Osteoblast (primary cell): ENCODE measurements around the gene KLK7. TPM values are rescaled to one million over a fixed set of nuclear protein-coding genes. Genes with fewer than 3 reads are reported as not detected.

ENCODE experiments used
- DNase-seq: peaks from one replicate; pipeline ENCODE4 v3.0.0; 2011; ENCODE audit warnings: low spot score, mixed read lengths; ENCODE audit not compliant: insufficient read length; ENCODE audit errors: missing footprints
- H2AFZ ChIP-seq: 2 replicates; pipeline ENCODE4 v1.6.0; 2011; ENCODE audit warnings: mild to moderate bottlenecking, low read length
- H3K27ac ChIP-seq: 2 replicates; pipeline ENCODE4 v1.5.1; 2011; ENCODE audit warnings: mild to moderate bottlenecking, low read depth, low read length, moderate library complexity
- H3K27me3 ChIP-seq: 2 replicates; pipeline ENCODE4 v1.6.0; 2012; ENCODE audit warnings: mild to moderate bottlenecking, control low read depth, inconsistent platforms, low read length, moderate library complexity; ENCODE audit not compliant: insufficient read depth
- H3K36me3 ChIP-seq: 2 replicates; pipeline ENCODE4 v1.5.1; 2011; ENCODE audit warnings: mild to moderate bottlenecking, low read length, control low read depth, moderate library complexity; ENCODE audit not compliant: insufficient read depth
- H3K4me1 ChIP-seq: 2 replicates; pipeline ENCODE4 v1.5.1; 2011; ENCODE audit warnings: mild to moderate bottlenecking, low read length, control low read depth, moderate library complexity; ENCODE audit not compliant: insufficient read depth
- H3K4me2 ChIP-seq: 2 replicates; pipeline ENCODE4 v1.6.0; 2011; ENCODE audit warnings: mild to moderate bottlenecking, low read length; ENCODE audit not compliant: insufficient read depth
- H3K4me3 ChIP-seq: fragments of 200-600 bp; sonication (generic); 3 replicates; pipeline ENCODE4 v1.5.1; 2012; ENCODE audit warnings: mild to moderate bottlenecking, low read length, inconsistent platforms; ENCODE audit not compliant: insufficient read depth
- H3K79me2 ChIP-seq: 2 replicates; pipeline ENCODE4 v1.6.0; 2012; ENCODE audit warnings: mild to moderate bottlenecking, low read length, control low read depth, inconsistent platforms; ENCODE audit not compliant: insufficient read depth
- H3K9me3 ChIP-seq: 2 replicates; pipeline ENCODE4 v1.5.1; 2011; ENCODE audit warnings: low read depth, low read length, control low read depth
- H4K20me1 ChIP-seq: 2 replicates; pipeline ENCODE4 v1.6.0; 2012; ENCODE audit warnings: mild to moderate bottlenecking, low read length, control low read depth; ENCODE audit not compliant: insufficient read depth
- CTCF ChIP-seq: IDR thresholded peaks from 2 replicates; pipeline ENCODE4 v1.5.1; 2011; ENCODE audit warnings: mild to moderate bottlenecking, low read depth, low read length, moderate library complexity; ENCODE audit errors: extremely low read depth
- total RNA-seq: library from RNA; depleted of rRNA; stranded (reverse); fragments of >200 nt; gene quantifications from 2 replicates; pipeline ENCODE4 v1.2.3, GENCODE V29; 2012

Gene KLK7
- total RNA-seq, 1 donor = not detected

- no peak for TF ChIP-seq CTCF
- H2AFZ ChIP-seq = no peak overlapping the region
- no peak overlapping the region for H3K4me2 ChIP-seq
- no peaks in the 10 kb centered on the region for H4K20me1 ChIP-seq
- no peaks in the 10 kb centered on the region for H3K79me2 ChIP-seq
- no peaks in the 10 kb centered on the region for H3K36me3 ChIP-seq
- no peaks in the 10 kb centered on the region for H3K9me3 ChIP-seq
- no peak overlapping the region for H3K27ac ChIP-seq
- H3K4me1 ChIP-seq = no peaks in the 10 kb centered on the region
- H3K27me3 ChIP-seq = peaks cover 17% of the 10 kb centered on the region
- peak; percentile 86 for DNase-seq
- H3K4me3 ChIP-seq = no peak overlapping the region
These were observed 42.3 kb upstream of the KLK7 start for GRCh38 chr19:51025809-51026553.

GRCh38 chr19:51025401-51025800 is 41.7 kb upstream of the KLK7 start:
- Histone ChIP-seq H3K36me3 (no peaks in the 10 kb centered on the region), H3K27ac (no peak overlapping the region), H3K79me2 (no peaks in the 10 kb centered on the region), H3K4me3 (no peak overlapping the region), H2AFZ (no peak overlapping the region), H3K9me3 (no peaks in the 10 kb centered on the region), H3K4me1 (no peaks in the 10 kb centered on the region), H4K20me1 (no peaks in the 10 kb centered on the region), H3K4me2 (no peak overlapping the region), H3K27me3 (peaks cover 17% of the 10 kb centered on the region)
- TF ChIP-seq CTCF = no peak
- DNase-seq = peak; percentile 67

GRCh38 chr19:51024924-51025323 is 41.2 kb upstream of the KLK7 start:
- H3K27ac ChIP-seq = no peak overlapping the region
- H3K36me3 ChIP-seq = no peaks in the 10 kb centered on the region
- no peaks in the 10 kb centered on the region for H4K20me1 ChIP-seq
- no peak overlapping the region for H3K4me2 ChIP-seq
- H3K9me3 ChIP-seq = no peaks in the 10 kb centered on the region
- no peak overlapping the region for H2AFZ ChIP-seq
- DNase-seq = no peak
- no peak overlapping the region for H3K4me3 ChIP-seq
- H3K4me1 ChIP-seq = no peaks in the 10 kb centered on the region
- no peak for TF ChIP-seq CTCF
- peaks cover 22% of the 10 kb centered on the region for H3K27me3 ChIP-seq
- H3K79me2 ChIP-seq = no peaks in the 10 kb centered on the region

GRCh38 chr19:51023946-51024345 is 40.2 kb upstream of the KLK7 start:
- Histone ChIP-seq H3K36me3 (no peaks in the 10 kb centered on the region), H4K20me1 (no peaks in the 10 kb centered on the region), H3K79me2 (no peaks in the 10 kb centered on the region), H3K9me3 (no peaks in the 10 kb centered on the region), H3K27ac (no peak overlapping the region), H3K4me2 (no peak overlapping the region), H3K27me3 (peaks cover 31% of the 10 kb centered on the region), H3K4me1 (no peaks in the 10 kb centered on the region), H3K4me3 (no peak overlapping the region), H2AFZ (no peak overlapping the region)
- DNase-seq = no peak
- TF ChIP-seq CTCF = no peak
